Measurements from ENCODE around the gene CCS. TPM values are rescaled to one million over a fixed set of nuclear protein-coding genes. Genes with fewer than 3 reads are reported as not detected.

CCS gene
- total and polyA plus RNA-seq, 9 of the 15 experiments (the other 6 are each of a cell fraction or from before 2014, with no cell fraction given) = 1.1 to 46.6 (median 26.8) TPM

DNA sequence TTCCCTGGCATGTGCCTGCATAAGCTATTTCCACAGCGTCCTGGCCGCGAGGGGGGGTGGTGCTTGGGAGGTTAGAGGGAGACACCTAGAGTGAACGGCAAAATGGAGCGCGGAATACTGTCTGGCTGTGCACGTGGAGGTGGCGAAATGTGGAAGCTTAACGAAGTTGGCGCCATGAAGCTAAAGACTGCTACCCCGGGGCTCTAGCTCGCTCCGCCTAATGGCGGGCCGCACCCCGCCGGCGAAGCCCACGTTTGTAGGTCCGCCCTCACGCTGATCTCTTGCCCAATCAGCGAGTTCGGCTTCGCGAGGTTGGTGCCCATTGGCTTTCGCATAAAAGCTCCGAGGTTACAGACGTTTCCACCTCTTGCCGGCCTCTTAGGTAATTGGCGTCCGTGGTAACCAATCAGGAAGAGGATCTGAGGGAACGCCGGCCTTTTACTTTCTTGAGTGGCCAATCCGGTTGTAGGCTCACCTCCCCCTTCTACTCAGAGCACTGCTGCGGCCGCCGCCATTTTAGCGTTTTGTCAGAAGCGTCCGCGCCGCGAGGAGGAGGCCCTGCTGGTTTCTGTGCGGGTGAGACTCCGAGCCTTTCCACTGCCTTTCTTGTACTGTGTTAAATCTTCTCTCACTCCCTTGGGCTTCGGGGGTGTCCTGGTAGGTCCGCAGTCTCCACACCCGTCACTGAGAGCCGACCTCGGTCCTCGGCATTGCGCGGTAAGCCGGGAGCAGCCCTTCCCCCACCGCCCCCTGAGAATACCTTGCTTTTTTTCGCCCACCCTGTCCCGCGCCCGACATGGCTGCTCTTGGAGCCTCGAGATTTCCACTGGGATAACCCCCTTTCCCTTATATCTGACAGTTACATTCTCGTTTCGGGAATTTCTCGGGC, 45.4 kb downstream of the CCS start, which contains the start of gene RBM4 (continued):
- TF ChIP-seq, protein P1, sequence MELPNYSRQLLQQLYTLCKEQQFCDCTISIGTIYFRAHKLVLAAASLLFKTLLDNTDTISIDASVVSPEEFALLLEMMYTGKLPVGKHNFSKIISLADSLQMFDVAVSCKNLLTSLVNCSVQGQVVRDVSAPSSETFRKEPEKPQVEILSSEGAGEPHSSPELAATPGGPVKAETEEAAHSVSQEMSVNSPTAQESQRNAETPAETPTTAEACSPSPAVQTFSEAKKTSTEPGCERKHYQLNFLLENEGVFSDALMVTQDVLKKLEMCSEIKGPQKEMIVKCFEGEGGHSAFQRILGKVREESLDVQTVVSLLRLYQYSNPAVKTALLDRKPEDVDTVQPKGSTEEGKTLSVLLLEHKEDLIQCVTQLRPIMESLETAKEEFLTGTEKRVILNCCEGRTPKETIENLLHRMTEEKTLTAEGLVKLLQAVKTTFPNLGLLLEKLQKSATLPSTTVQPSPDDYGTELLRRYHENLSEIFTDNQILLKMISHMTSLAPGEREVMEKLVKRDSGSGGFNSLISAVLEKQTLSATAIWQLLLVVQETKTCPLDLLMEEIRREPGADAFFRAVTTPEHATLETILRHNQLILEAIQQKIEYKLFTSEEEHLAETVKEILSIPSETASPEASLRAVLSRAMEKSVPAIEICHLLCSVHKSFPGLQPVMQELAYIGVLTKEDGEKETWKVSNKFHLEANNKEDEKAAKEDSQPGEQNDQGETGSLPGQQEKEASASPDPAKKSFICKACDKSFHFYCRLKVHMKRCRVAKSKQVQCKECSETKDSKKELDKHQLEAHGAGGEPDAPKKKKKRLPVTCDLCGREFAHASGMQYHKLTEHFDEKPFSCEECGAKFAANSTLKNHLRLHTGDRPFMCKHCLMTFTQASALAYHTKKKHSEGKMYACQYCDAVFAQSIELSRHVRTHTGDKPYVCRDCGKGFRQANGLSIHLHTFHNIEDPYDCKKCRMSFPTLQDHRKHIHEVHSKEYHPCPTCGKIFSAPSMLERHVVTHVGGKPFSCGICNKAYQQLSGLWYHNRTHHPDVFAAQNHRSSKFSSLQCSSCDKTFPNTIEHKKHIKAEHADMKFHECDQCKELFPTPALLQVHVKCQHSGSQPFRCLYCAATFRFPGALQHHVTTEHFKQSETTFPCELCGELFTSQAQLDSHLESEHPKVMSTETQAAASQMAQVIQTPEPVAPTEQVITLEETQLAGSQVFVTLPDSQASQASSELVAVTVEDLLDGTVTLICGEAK (IDR thresholded peaks at IDR 0.05) = no peak; the same call in 1 of the 2 replicates
- TF ChIP-seq, protein P1 (CRISPR knock-in tag; IDR thresholded peaks at IDR 0.05) = no peak
- TF ChIP-seq HEY1 (CRISPR knock-in tag; IDR thresholded peaks at IDR 0.05; ENCODE audit: borderline replicate concordance) (no peak), EGR1 (conservative IDR thresholded peaks at IDR 0.05) (peak; percentile 9; the same call in 1 of the 2 replicates), PCBP1 (IDR thresholded peaks at IDR 0.05; ENCODE audit: low read depth, low read length, poor library complexity, severe bottlenecking) (no peak), KHSRP (IDR thresholded peaks at IDR 0.05) (no peak), ZNF224 (CRISPR knock-in tag; IDR thresholded peaks at IDR 0.05) (no peak)
- TF ChIP-seq, protein P2, sequence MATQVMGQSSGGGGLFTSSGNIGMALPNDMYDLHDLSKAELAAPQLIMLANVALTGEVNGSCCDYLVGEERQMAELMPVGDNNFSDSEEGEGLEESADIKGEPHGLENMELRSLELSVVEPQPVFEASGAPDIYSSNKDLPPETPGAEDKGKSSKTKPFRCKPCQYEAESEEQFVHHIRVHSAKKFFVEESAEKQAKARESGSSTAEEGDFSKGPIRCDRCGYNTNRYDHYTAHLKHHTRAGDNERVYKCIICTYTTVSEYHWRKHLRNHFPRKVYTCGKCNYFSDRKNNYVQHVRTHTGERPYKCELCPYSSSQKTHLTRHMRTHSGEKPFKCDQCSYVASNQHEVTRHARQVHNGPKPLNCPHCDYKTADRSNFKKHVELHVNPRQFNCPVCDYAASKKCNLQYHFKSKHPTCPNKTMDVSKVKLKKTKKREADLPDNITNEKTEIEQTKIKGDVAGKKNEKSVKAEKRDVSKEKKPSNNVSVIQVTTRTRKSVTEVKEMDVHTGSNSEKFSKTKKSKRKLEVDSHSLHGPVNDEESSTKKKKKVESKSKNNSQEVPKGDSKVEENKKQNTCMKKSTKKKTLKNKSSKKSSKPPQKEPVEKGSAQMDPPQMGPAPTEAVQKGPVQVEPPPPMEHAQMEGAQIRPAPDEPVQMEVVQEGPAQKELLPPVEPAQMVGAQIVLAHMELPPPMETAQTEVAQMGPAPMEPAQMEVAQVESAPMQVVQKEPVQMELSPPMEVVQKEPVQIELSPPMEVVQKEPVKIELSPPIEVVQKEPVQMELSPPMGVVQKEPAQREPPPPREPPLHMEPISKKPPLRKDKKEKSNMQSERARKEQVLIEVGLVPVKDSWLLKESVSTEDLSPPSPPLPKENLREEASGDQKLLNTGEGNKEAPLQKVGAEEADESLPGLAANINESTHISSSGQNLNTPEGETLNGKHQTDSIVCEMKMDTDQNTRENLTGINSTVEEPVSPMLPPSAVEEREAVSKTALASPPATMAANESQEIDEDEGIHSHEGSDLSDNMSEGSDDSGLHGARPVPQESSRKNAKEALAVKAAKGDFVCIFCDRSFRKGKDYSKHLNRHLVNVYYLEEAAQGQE (IDR thresholded peaks at IDR 0.05; ENCODE audit: borderline replicate concordance) = no peak
- TF ChIP-seq, protein P2 (CRISPR knock-in tag; IDR thresholded peaks at IDR 0.05; ENCODE audit: low read depth) = 0 out of 2 replicates have a peak, but pooled peaks have one; percentile 20
